ENCODE measurements around the gene ERC1. TPM values are rescaled to one million over a fixed set of nuclear protein-coding genes. Genes with fewer than 3 reads are reported as not detected.

The ERC1 gene
- total and polyA plus RNA-seq, 9 of the 15 experiments (the other 6 are each of a cell fraction or from before 2014, with no cell fraction given) = 0.74 to 11.8 (median 4.8) TPM

GRCh38 chr12:1347294-1347693 lies 356.3 kb downstream of the ERC1 start:
- ChIA-PET CTCF (ENCODE audit: low intra/inter-chr PET ratio) (no interaction called here), POLR2A (no interaction called here)
- ATAC-seq = no peak
- no peaks in the 10 kb centered on the region for H3K27me3 ChIP-seq (ENCODE audit: control insufficient read depth in 2 of 2, insufficient read depth in 2 of 2, low read length in 2 of 2)
- no peak overlapping the region for H3K4me2 ChIP-seq (ENCODE audit: insufficient read depth, low read length)
- H3K9ac ChIP-seq (ENCODE audit: insufficient read depth in 1 of 2, low read depth in 2 of 2, low read length in 2 of 2) = no peak overlapping the region
- peaks cover 0 to 7% of the 10 kb centered on the region in 2 experiments; a peak in 2 of 5 replicates for H3K4me1 ChIP-seq (replicated peaks in 1 of 2; ENCODE audit: control insufficient read depth in 2 of 2, insufficient read depth in 2 of 2, low read length in 2 of 2)
- intact Hi-C loops (cut with micrococcal nuclease) (no loop called here), in situ Hi-C loops (cut with MboI) (no loop called here)
- no peaks in the 10 kb centered on the region for H4K20me1 ChIP-seq (replicated peaks; ENCODE audit: control insufficient read depth, insufficient read depth, low read length)
- FAIRE-seq = no peak
- no peaks in the 10 kb centered on the region for H3K36me3 ChIP-seq (ENCODE audit: control insufficient read depth, insufficient read depth, low read length)
- no TSS peak for BruUV-seq (replicated peaks)
- H3K79me2 ChIP-seq (ENCODE audit: control insufficient read depth, insufficient read depth, low read length) = no peaks in the 10 kb centered on the region
- no peak overlapping the region for H2AFZ ChIP-seq (ENCODE audit: low read depth, low read length)
- no peaks in the 10 kb centered on the region for H3K9me1 ChIP-seq (ENCODE audit: control insufficient read depth, insufficient read depth, low read length)
- no peaks in the 10 kb centered on the region for H3K9me3 ChIP-seq (replicated peaks; ENCODE audit: control insufficient read depth, insufficient read depth, low read depth, low read length)
- TF ChIP-seq MAFF (IDR thresholded peaks at IDR 0.05; ENCODE audit: low read length) (peak; percentile 39; the same call in 1 of the 2 replicates), ESRRA (IDR thresholded peaks at IDR 0.05; ENCODE audit: borderline replicate concordance, low read depth) (no peak), C11orf30 (IDR thresholded peaks at IDR 0.05; ENCODE audit: low read depth) (peak; percentile 59; the same call in 1 of the 2 replicates), CREM (IDR thresholded peaks at IDR 0.05; ENCODE audit: low read depth) (no peak), SRSF9 (IDR thresholded peaks at IDR 0.05; ENCODE audit: borderline replicate concordance, low read depth, low read length) (no peak), ZKSCAN8 (CRISPR knock-in tag; IDR thresholded peaks at IDR 0.05) (no peak), HDAC1 (IDR thresholded peaks at IDR 0.05) (no peak), MED1 (CRISPR knock-in tag; IDR thresholded peaks at IDR 0.05; ENCODE audit: borderline replicate concordance) (no peak), SMARCB1 (IDR thresholded peaks at IDR 0.05; ENCODE audit: insufficient read length, low read depth) (no peak), HDAC6 (IDR thresholded peaks at IDR 0.05; ENCODE audit: low read depth, low read length) (no peak), MAFG (tag; conservative IDR thresholded peaks at IDR 0.05) (peak; percentile 29; the same call in 1 of the 2 replicates), ZNF316 (IDR thresholded peaks at IDR 0.05) (peak; percentile 84)
- H3K27ac ChIP-seq (ENCODE audit: extremely low read depth, low read depth, low read length) = no peak overlapping the region
- DNase-seq (ENCODE audit: extremely low read depth in 1 of 4, low spot score in 3 of 4) = no peak
- no peak overlapping the region for H3K4me3 ChIP-seq

Data from K562 (cell line).